ENCODE measurements around the gene CAMSAP2. TPM values are rescaled to one million over a fixed set of nuclear protein-coding genes. Genes with fewer than 3 reads are reported as not detected.

Gene CAMSAP2
- polyA plus RNA-seq, 1 donor (not counting 4 experiments of a cell fraction or from before 2014, with no cell fraction given): 47.8 TPM

DNA sequence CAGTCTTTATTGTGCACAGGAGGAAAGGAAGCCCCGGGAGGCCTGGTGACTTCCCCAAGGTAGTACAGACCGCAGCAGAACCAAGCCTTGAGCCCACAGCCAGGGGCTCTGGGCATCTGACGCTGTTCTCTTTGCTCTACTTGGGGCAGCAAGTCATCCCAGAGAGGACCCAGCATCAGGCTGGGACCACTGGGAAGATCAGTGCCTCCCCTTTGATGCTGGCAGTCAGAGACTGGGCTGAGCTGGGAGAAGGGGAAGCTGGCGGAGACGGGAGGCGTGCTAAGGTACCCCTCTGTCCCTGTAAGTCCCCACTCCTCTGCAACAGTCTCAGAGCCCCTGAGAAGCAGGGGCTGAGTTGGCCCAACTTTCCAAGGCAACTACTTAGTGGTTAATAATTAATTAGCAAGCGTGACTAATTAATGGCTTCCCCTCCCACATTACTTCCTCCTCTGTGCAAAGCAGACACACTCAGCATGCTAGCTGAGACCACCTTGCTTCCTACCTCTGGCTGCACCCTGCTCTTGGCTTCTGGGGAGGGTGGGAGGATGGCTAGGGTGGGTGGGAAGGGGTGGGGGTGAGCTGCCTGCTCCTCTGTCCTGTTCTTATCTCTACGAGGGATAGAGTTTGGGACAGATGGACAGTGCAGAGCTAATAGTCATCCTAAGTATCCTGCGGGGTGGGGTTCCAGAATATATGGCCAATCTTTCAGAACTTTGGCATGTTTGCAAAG, 157.3 kb downstream of the CAMSAP2 start:
- Histone ChIP-seq H2AFZ (ENCODE audit: control insufficient read depth, low read length) (no peak overlapping the region), H3K27me3 (ENCODE audit: control insufficient read depth, extremely low read depth, insufficient read depth, low read length) (no peaks in the 10 kb centered on the region), H3K9me3 (ENCODE audit: control insufficient read depth, low read depth, low read length) (no peaks in the 10 kb centered on the region), H3K9ac (ENCODE audit: control insufficient read depth, extremely low read depth, insufficient read depth, low read length) (peak overlapping the region; percentile 69), H3K79me2 (ENCODE audit: control insufficient read depth, insufficient read depth, low read length) (peaks cover 22% of the 10 kb centered on the region), H3K9me1 (ENCODE audit: control insufficient read depth, extremely low read depth, insufficient read depth, low read length) (peaks cover under 1% of the 10 kb centered on the region), H3K4me3 (ENCODE audit: control insufficient read depth in 2 of 3, extremely low read depth in 1 of 3, insufficient read depth in 2 of 3, low read depth in 1 of 3, low read length in 3 of 3) (peak overlapping the region; percentile 72 to 84 (median 81)), H3K4me1 (ENCODE audit: control insufficient read depth, extremely low read depth, insufficient read depth, low read length) (peaks cover 42% of the 10 kb centered on the region), H3K36me3 (ENCODE audit: control insufficient read depth in 2 of 2, extremely low read depth in 1 of 2, insufficient read depth in 2 of 2, low read length in 2 of 2) (peaks cover 23 to 33% of the 10 kb centered on the region in 2 experiments), H3K27ac (ENCODE audit: control insufficient read depth, insufficient read depth, low read length) (peak overlapping the region; percentile 92), H3K4me2 (ENCODE audit: control insufficient read depth, extremely low read depth, insufficient read depth, low read depth, low read length) (peak overlapping the region; percentile 95), H4K20me1 (ENCODE audit: control insufficient read depth, extremely low read depth, insufficient read depth, low read length) (peaks cover 11% of the 10 kb centered on the region)
- dilution Hi-C loops (cut with MboI; ENCODE audit: extremely low pct_ligation_motif_present, low sequenced_read_pairs): no loop called here
- no peak for DNase-seq (ENCODE audit: low read depth, low spot score)
- no peak for FAIRE-seq
- TF ChIP-seq CTCF (optimal IDR thresholded peaks at IDR 0.05 in 1 of 3, IDR thresholded peaks at IDR 0.05 in 1 of 3, conservative IDR thresholded peaks at IDR 0.05 in 1 of 3; ENCODE audit: extremely low read depth in 1 of 3, insufficient read depth in 2 of 3, low read length in 3 of 3) (no peak), EZH2 (IDR thresholded peaks at IDR 0.05; ENCODE audit: low read length) (no peak)

GRCh38 chr1:200896531-200897196, 158.0 kb downstream of the CAMSAP2 start:
- H3K4me2 ChIP-seq (ENCODE audit: control insufficient read depth, extremely low read depth, insufficient read depth, low read depth, low read length): peak overlapping the region; percentile 95
- peaks cover 22% of the 10 kb centered on the region for H3K79me2 ChIP-seq (ENCODE audit: control insufficient read depth, insufficient read depth, low read length)
- H3K36me3 ChIP-seq (ENCODE audit: control insufficient read depth in 2 of 2, extremely low read depth in 1 of 2, insufficient read depth in 2 of 2, low read length in 2 of 2): peaks cover 30 to 40% of the 10 kb centered on the region in 2 experiments
- H2AFZ ChIP-seq (ENCODE audit: control insufficient read depth, low read length): no peak overlapping the region
- peaks cover 48% of the 10 kb centered on the region for H3K4me1 ChIP-seq (ENCODE audit: control insufficient read depth, extremely low read depth, insufficient read depth, low read length)
- TF ChIP-seq CTCF (optimal IDR thresholded peaks at IDR 0.05 in 1 of 3, IDR thresholded peaks at IDR 0.05 in 1 of 3, conservative IDR thresholded peaks at IDR 0.05 in 1 of 3; ENCODE audit: extremely low read depth in 1 of 3, insufficient read depth in 2 of 3, low read length in 3 of 3) (no peak), EZH2 (IDR thresholded peaks at IDR 0.05; ENCODE audit: low read length) (no peak)
- peaks cover 7% of the 10 kb centered on the region for H3K9me1 ChIP-seq (ENCODE audit: control insufficient read depth, extremely low read depth, insufficient read depth, low read length)
- dilution Hi-C loops (cut with MboI; ENCODE audit: extremely low pct_ligation_motif_present, low sequenced_read_pairs): no loop called here
- no peaks in the 10 kb centered on the region for H3K27me3 ChIP-seq (ENCODE audit: control insufficient read depth, extremely low read depth, insufficient read depth, low read length)
- H3K4me3 ChIP-seq (ENCODE audit: control insufficient read depth in 2 of 3, extremely low read depth in 1 of 3, insufficient read depth in 2 of 3, low read depth in 1 of 3, low read length in 3 of 3): peak overlapping the region; percentile 72 to 84 (median 81)
- peaks cover 11% of the 10 kb centered on the region for H4K20me1 ChIP-seq (ENCODE audit: control insufficient read depth, extremely low read depth, insufficient read depth, low read length)
- FAIRE-seq (peak; percentile 49), DNase-seq (ENCODE audit: low read depth, low spot score) (no peak)
- peak overlapping the region; percentile 60 for H3K9ac ChIP-seq (ENCODE audit: control insufficient read depth, extremely low read depth, insufficient read depth, low read length)
- H3K27ac ChIP-seq (ENCODE audit: control insufficient read depth, insufficient read depth, low read length): peak overlapping the region; percentile 92
- H3K9me3 ChIP-seq (ENCODE audit: control insufficient read depth, low read depth, low read length): no peaks in the 10 kb centered on the region

Data from keratinocyte (primary cell).